T-helper 9 cell (primary cell): ENCODE results near the gene TOMM20.

Experiments used
- DNase-seq: peaks from one replicate; pipeline ENCODE4 v3.0.0-alpha.2; 2020

TOMM20 gene

GRCh38 chr1:235133086-235133485, 4.4 kb upstream of the TOMM20 start:
- DNase-seq: no peak

- DNase-seq: no peak
Measured at GRCh38 chr1:235131961-235132360, 3.3 kb upstream of the TOMM20 start.

GRCh38 chr1:235130766-235131270, 2.2 kb upstream of the TOMM20 start:
- no peak for DNase-seq

- no peak for DNase-seq
Measured at GRCh38 chr1:235129774-235130570, 1.3 kb upstream of the TOMM20 start.

DNA sequence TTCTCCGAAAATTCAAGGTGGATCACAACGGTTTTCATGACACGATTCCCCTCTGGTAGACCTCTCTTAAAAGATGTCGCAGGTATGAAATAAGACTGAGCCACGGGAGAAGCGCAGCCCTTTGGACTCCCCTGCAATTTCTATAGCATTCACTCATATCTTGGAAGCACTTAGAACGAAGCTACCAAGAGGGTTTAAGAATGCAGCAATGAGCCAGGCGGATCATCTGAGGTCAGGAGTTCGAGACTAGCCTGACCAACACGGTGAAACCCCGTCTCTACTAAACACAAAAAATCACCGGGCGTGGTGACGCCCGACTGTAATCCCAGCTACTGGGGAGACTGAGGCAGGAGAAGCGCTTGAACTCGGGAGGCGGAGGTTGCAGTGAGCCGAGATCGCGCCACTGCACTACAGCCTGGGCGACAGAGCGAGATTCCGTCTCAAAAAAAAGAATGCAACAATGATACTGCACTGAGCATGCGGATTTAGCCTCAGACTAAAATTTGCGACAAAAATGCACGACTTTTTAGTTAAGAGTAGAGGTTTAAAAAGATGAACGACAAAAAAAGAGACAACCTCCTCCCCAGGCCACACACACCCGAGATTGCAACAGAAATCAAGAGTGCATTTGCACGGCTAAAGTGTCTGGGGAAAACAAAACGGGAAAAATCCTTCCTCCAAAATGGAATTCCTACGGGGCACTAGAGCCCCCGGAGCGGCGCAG, 743 bp downstream of the TOMM20 start:
- no peak for DNase-seq

DNA sequence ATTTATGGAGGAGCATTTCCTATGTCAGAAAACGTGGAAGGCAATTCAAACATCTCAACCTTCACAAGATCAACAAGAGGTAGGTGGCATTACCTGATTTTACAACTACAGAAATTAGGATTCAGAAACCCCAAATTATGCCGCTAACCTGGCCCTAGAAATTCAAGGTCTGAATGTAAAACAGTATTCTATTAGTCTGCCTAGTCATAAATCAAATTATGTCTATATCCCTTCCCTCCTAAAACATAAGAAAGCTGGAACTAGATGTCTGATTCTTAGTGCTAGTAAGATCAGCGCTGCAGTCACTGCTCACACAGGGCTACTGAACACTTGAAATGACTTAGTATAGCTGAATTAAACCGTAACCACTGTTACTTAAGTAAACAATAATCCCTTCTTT, 1.4 kb downstream of the TOMM20 start:
- DNase-seq: no peak

- no peak for DNase-seq
Measured at GRCh38 chr1:235124665-235125064, 4.0 kb downstream of the TOMM20 start.

DNA sequence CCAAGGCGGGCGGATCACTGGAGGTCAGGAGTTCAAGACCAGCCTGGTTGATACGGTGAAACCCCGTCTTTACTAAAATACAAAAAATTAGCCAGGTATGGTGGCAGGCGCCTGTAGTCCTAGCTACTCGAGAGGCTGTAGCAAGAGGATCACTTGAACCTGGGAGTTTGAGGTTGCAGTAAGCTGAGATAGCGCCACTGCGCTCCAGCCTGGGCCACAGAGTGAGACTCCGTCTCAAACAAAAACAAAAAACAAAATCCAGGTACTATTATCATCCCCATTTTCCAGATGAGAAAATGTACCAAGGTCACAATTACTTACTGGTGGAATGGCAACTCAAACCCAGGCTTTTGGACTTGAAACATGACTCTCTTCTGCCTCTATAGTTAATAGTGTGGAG, 4.5 kb downstream of the TOMM20 start:
- no peak for DNase-seq

DNA sequence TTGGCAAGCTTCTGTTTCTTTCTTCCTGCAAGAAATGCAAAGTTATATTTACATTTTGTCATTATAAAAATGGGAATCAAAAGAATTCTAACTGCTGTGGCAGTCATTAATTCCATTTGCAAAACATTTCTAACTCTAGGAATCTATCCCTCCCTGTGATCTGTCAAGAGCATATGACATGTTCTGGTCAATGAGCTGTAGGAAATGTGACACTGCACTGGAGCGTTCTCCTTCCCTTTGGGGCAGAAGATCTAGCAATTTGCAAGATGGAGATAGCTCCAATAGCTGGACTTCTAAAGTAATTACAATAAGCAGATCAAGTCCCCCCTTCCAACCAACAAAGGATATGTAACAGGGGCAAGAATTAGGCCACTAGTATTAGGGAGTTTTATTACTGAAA, 6.3 kb downstream of the TOMM20 start:
- DNase-seq: no peak

DNA sequence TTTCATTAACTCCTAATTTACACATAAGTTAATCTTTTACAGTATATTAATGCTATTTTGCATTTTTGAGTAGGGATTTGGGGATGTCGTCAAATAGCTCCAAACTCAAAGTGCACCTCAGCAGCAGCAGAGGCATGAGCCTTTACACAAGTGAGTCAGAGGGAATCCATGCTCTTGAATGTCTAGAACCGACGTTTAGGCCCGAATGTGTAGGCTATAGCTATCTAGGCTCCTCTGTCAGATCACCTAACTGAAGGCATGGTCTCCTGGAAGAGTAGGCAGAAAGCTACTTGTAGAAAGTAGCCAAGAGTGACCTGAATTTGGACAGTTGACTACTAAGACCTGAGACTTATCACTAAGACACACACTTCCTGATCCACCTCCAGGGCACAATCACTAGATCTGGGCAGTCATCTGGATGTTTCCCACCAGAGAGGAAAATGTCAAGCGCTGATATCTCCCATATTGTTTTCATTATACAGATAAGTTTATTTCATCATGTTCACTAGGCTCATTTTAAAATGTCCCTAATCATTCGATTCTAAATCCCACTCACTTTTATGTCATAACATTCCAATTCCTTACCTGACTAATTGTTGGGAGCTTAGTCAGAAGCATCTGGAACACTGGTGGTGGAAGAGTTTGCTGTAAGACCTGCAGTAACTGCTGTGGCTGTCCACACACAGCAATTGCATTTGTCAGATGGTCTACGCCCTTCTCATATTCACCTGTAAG, 15.3 kb downstream of the TOMM20 start:
- DNase-seq: no peak

GRCh38 chr1:235112297-235113182, 16.1 kb downstream of the TOMM20 start:
- DNase-seq: no peak

DNA sequence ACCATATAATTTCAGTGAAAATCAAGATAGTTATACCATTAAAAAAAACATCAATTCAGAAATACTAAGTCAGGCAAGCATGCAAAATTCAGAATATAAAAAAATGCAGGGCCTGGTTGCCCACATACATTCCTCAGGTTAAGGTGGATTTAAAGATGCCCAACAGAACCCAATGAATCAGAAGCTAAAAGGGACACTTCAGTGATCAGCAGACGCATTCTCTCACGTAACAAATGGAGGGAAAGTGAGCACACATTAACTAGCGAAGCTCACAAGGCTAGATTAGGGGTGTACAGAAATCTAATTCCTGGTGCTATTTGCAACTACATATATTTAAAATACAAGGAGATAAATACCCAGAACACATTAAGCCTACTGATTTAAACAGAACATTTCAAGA, 17.5 kb downstream of the TOMM20 start:
- DNase-seq: no peak

GRCh38 chr1:235108876-235109275, 19.8 kb downstream of the TOMM20 start:
- DNase-seq: no peak

GRCh38 chr1:235108185-235108593, 20.4 kb downstream of the TOMM20 start:
- no peak for DNase-seq

DNA sequence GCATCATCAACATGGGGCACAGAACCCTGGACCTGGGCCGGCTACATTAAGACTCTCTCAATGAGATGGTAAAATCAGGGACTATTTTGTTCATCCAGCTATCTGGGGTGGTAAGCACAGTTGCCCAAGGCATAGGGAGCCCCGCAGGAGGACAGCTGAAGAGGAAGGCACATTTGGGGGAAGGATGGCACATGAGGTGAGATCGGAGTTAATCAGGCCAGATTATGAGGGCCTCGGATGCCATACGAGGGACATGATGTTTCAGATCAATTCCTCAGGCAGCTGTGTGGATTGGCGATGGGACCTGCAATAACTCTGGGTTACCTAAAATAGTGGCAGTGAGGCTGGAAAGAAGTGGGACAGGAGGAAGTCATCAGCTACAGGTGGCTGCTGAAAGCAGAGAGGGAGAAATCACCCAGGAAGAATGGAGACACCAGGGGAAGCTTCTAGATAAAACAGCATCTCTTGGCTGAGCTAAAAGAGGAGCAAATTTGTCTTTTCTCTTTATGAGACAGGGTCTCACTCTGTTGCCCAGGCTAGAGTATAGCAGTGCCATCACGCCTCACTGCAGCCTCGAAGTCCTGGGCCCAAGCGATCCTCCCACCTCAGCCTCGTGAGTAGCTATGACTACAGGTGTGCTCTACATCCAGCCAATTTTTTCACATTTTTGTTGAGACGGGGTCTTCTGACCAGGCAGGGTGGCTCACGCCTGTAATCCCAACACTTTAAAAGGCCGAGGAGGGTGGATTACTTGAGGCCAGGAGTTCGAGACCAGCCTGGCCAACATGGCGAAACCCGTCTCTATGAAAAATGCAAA, 21.1 kb downstream of the TOMM20 start:
- DNase-seq: no peak

GRCh38 chr1:235106457-235106856, 22.2 kb downstream of the TOMM20 start:
- DNase-seq: no peak

GRCh38 chr1:235105051-235106043, 23.3 kb downstream of the TOMM20 start:
- no peak for DNase-seq

DNA sequence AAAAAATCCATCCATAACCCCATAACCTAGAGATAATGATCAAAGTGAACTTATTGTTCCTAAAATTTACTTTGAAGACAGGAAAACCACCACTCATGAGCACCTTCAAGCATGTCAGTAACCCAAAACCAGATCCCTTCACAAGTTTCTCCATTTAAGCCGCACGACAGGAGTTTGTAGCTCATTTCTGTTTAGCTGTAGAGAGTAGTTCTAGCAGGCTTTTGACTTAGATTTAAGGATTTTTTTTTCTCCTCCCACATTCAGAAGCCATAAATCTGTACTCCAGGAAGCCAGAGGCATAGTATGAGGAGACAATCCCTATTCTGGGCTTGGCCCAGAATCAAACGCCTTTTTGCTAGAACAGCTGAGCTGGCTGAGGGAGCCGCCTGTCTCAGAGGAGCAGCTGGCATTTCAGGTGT, 25.6 kb downstream of the TOMM20 start:
- no peak for DNase-seq

DNA sequence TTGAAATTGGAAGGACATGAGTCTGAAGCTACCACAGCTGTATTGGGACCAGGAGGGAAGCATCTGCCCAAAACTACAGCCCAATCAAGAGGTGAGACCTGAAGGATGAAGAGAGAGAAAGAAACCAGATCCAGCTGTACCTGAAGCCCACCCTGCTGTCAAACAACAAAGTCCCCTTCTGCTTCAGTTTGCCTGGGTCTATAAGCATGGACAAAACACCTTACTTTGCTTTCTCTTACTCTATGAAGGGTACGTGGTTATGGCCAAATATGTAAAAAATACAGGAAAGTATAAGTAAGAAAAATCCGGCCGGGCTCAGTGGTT, 26.4 kb downstream of the TOMM20 start:
- DNase-seq: no peak

GRCh38 chr1:235101558-235102258, 26.9 kb downstream of the TOMM20 start:
- DNase-seq: no peak
